Measurements from ENCODE around the gene GTPBP3.

GTPBP3 gene

DNA sequence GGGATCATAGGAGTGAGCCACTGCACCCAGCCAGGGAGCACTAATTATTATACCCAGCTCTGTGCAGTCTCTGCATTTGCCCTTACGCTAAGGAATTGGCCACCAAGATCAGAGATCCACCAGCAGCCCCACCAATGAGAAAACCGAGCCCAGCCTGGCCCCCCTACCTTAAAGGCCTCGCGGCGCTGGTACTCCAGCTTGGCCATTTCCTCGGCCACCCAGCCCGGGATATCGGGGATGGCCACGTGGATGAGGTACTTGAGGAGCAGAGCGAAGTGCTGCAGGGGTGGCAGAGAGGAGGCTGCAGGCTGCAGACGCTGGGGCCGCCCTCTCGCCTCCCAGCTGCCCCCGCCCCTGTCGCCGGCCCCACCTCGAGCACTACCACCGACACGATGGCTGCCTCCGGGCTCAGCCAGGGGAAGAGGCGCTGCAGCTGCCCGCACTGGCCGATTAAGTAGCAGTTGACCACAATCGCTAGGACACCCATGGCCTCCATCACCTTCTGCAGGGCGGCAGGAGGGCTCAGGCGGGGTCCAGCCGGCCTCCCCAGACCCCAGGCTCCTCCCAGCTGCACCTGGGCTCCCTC is 10.2 kb upstream of the GTPBP3 start:
- no peak for DNase-seq (ENCODE audit: extremely low read depth in 1 of 2, low read depth in 1 of 2)

DNA sequence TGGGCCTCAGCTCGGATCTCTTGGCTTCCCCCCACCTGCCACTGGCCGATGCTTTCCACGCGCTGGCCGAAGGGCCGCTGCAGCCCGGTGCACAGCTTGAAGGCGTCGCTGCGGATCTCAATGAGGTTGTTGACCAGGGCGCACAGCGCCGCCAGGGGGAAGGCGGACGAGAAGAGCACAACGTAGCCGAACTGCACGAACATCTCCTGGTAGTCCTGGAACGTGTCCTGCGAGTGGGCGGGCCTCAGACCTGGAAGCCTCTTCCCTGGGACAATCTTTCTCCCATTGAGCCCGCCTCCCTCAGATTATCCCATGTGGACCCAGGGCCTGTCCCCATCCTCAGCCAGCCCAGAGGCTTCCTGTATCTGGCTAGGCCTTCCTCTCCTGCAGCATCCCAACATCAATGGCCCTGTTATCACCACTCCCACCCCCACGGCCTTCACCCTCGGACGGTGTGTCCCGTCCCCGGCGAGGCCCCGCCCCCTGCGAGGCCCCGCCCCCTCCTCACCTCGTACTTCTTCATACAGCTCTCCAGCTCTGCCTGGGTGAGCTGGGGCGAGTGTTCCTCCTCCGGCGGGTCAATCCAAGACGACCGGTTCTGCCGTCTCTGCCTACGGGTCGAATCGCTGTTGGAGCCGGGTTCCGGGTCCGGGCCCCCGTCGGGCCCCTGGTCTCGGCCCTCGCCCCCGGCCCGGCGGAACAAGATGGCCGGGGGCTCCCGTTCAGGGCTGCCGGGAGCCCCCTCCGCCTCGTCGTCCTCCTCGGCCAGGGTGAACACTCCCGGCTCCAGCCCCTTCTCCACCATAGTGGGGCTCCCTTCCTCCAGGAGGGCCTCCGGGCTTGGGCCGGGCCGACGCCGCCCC is 9.5 kb upstream of the GTPBP3 start:
- DNase-seq (ENCODE audit: extremely low read depth in 1 of 2, low read depth in 1 of 2), result no peak

DNA sequence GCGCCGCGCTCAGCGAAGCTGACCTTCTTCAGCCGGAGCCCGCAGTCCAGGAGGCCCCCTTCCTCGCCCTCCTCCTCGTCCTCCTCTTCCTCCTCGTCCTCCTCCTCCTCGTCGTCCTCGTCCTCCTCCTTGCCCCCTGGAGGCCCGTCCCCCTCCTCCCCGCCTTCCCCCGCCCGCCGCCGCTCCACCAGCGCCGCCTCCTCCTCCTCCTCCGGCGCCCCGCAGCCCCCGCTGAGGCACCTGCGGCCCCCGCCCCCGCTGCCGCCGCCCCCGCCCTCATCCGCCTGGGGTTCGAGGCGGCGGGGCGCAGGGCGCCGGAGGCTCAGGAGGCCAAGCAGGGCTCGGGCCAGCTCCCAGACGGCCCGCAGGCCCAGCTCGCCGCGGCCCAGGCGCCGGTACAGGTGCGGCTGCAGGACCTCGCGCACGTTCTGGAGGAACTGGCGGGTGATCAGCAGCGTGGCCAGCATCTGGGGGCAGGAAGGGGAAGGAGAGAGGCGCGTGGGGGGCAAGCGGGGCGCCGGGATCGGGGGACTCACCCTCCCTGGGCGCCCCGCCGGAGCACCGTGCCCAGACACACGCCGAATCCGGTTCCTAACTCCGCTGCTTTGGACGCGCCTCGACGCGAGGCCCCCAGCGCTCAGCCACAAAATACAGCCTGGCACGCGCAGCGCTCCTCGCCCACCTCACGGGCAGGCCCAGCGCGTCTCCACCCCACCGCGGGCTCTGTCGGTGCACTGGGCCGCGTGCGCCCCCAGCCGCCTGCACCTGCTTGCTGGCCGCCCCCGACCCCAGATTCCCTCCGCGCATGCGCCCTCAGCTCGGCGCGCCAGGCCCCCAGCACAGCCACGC is 8.6 kb upstream of the GTPBP3 start:
- no peak for DNase-seq (ENCODE audit: extremely low read depth in 1 of 2, low read depth in 1 of 2)

DNA sequence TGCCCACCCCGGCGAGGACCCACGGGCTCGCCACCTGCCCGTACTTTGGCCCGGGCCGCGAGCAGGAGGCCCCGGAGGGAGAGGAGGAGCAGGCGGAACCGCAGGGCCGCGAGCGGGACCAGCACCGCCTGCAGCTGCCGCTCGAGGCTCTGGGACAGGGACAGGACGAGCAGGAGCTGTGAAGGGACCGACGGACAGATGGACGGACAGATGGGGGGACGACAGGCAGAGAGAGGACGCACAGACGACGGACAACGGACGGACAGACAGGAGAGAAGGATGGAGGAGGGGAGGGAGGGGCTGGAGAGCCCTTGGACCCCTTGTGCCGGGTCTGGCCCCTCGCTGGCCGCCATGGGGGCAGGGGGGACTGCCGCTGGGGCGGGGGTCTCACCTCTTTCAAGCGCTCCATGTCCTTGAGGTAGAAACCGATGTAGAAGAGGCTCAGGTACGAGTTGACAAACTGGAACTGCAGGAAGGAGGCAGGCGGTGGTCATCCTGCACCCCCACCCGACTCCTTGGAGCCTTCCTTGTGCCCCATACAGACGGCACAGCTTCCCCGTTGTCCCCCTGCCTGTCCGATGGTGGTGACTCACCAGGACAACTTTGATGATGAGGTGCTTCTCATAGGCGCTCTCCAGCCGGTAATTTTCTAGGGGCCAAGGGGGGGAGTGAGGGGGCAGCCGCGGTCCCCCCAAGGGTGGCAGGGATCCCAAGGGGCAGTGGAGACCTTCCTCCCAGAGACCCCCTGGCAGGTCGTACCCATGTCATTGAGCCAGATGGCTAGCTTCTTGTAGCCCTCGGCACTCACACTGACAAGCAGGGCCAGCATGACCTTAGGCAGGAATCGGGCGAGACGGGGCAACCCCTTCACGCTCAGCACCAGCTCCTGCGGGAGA is 7.7 kb upstream of the GTPBP3 start:
- no peak for DNase-seq (ENCODE audit: extremely low read depth in 1 of 2, low read depth in 1 of 2)

DNA sequence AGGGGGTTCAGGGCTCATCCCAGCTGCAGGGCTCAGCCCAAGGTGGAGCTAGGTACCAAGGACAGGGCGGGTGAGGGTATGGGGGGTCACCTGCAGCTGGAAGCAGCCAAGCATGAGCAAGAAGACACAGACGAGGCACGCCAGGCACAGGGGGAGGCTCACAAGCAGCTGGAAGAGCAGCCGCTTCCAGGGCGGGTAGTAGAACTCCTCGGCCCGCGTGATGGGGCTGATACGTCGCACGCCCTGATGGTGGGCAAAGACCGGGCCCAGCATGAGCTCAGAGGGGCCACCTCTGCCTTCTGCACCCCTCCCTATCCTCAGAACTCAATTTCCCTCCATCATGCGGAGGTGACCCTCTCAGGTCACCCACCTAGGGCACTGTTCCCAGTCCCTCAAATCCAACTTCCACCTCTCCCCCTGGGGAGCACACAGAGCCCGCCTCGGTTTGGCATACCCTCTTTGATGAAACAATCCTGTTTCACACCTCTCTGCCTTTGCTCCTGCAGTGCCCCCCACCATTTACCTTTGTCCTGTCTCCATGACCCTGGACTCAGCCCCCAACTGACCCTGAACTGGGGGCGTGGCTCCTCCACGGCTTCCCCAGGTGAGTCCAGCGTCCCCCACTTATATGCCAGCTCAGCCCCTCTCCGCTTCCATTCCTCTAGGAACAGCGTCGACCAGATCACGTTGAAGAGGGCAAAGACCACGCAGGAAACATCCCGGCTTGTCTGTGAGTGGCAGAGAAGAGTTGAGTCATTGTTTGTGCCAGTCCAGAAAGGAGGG is 6.9 kb upstream of the GTPBP3 start:
- no peak for DNase-seq (ENCODE audit: extremely low read depth in 1 of 2, low read depth in 1 of 2)

DNA sequence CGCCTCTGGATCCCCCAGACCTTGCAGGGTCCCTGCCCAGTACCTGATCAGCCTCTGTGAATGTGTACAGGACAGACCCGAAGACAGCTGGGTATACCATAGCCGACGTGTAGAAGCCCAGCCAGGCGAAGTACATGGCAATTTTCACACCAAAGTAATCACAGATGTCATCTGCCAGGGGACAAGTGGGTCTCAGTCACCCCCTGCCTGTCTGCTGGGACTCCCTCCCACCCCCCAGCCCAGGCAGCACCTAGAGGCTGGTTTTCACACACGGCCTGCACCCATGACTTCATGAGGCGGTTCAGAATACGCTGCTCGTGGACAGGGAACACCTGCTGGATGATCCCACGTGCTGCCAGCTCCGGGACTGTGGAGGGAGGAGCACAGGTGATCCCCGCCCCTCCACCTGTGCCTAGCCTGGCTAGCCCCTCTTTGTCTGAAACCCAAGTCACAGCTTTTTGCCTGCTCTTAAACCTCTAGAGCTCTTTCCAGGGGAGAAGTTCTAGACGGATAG is 6.3 kb upstream of the GTPBP3 start:
- DNase-seq (ENCODE audit: extremely low read depth in 1 of 2, low read depth in 1 of 2), result no peak

DNA sequence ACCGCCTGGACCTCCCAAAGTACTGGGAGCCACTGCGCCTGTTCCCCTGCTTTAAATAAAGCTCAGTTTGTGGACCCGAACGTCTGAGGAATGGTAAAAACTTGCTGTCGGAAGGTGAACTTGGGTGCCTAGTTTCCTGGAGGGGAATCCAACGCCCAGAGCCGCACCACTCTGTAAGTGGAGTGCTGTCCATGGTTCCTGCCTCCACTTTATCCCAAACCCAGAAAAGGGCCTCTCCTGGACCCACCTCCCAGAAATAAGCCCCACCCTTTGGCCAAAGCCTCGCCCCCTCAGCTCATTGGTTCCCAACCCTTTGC is 5.0 kb upstream of the GTPBP3 start:
- DNase-seq (ENCODE audit: extremely low read depth in 1 of 2, low read depth in 1 of 2), result no peak

DNA sequence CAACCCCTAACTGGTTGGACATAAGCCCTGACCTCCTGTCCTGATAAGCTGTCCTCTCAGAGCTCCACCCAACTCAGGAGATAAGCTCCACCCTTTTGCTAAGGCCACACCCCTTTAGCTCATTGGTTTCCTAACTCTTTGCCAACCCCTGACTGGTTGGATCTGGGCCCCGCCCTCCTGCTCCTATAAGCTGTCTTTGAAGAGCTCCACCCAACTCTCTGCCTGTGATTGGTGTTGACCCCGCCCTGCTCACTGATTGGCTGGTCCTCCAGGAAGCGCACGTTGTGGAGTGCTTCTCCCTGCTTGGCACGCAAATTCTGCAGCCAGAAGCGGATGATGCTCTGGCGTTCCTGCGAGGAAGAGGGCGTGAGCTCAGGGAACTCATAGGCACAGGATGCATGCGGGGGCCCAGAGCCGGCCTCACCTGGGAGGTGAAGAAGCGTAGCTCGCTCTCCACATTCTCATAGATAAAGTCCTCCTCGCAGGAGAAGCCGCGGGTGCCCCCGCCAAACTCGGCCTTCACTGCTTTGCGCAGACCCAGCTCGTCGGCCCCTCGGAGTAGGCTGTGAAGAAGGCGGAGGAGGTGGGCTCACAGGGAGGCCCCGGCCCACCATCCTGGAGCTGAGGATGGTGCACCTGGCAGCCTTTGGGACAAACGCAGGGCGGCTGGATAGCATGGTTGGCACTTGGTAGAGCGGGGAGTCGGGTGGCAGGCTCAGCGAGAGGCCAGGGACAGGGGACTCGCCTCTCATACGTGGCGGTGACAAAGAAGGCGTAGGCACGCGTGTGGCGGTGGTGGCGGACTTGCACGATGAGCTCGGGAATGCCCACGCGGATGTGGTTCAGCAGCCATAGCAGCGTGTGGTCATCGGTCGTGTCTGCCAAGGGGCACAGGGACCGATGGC is 4.4 kb upstream of the GTPBP3 start:
- DNase-seq (ENCODE audit: extremely low read depth in 1 of 2, low read depth in 1 of 2), result peak in 1 of 2 donors; percentile 65

DNA sequence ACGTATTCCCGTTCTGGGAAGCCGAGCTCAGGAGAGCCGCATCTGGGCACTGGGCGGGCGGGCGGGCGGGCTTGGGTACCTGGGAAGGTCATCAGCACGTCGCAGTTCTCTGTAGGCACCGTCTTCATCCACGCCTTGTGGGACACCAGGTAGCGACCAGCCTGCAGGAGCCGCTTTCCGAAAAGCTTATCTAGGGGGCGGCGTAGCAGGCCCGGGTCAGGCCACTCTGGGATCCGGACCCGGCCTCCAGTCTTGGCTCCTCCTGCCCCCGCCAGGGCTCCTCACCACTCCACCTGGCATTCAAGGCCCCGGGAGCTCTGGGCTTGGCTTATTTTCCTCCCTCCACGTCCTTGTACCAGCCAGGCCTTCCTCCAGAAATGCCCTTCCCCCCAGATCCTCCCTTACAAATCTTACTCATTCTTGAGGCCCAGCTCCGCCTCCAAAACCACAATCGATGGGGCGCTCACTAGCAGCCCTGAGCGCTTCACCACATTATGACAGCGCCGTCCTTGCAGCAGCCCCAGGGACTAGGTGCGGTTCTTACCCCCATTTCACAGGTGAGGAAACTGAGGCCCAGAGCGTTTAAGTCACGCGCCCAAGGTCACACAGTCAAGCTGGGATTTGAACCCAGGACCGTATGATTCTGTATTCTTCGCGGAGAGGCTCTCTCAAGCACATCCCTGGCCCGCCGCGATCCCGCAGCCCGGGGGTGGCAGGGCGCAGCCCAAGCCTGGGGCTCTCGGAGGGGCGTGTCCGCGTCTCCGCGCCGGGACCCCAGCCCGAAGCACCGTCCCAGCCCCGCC is 3.5 kb upstream of the GTPBP3 start:
- DNase-seq (ENCODE audit: extremely low read depth in 1 of 2, low read depth in 1 of 2), result peak in 1 of 2 donors; percentile 78

DNA sequence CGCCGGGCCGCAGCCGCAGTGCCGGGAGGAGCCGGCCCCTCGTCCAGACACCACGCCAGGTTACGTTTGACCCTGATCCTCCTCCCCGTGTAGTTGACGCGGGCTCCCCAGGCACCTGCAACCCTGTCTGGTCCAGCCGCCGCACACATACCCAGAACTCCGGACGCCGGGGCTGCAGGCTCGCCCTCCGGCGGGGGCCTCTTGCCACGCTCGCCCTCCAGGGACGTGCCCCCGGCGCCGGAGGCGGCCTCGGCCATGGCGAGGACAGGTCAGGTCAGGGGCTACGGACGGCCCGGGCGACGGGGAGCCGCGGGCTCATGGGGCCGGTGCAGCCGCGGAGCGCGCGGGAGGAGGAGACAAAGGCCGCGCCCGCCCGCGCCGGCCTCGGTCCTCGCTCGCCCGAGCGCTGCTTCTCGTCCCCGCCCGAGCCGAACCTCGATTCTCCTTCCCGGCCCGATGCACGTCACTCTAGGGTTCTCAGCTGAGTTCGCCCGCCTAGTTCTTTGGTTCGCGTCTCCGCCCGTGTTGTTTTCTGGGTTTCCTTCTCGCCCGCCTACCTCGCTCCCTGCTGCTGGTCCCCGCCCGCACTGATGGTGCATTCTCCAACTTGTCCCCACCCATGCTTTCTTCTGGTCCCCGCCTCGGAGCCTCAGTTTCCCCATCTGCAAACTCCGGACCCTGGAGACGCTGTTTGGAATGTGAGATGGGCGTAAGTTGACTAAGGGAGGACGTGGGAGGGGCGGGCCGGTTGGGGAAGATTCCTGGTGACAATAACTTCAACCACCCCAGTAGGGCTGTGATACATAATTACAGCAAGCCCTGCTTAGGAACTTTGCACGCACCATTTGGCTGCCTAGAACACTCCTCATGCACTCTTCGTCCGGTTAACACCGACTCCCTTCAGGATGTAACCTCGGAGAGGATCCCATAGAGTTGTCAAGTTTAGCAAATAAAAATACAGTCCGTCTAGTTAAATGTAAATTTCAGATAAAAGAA is 2.6 kb upstream of the GTPBP3 start, which contains the start of gene ANO8:
Gene ANO8 (minus strand): TSS at position 442 of the 996 bp plus-strand sequence. CDS start 185 bp downstream, at position 257.
- DNase-seq (ENCODE audit: extremely low read depth in 1 of 2, low read depth in 1 of 2), result peak; percentile 87 to 94

DNA sequence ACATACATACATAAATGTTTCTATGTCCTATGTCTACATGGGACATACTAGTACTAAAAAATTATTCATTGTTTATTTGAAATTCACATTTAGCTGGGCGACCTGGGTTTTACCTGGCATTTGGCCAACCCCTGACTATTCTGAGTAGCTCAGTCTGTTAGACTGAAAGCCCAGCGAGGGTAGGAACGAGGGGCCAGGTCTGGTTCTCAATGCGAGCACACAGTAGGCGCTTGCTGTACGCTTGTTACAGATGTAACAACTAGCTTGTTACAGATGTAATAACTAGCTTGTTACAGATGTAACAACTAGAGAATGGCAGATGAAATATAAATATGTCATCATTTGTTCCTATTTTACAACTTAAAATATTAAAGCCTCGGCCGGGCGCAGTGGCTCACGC is 1.8 kb upstream of the GTPBP3 start:
- no peak for DNase-seq (ENCODE audit: extremely low read depth in 1 of 2, low read depth in 1 of 2)

DNA sequence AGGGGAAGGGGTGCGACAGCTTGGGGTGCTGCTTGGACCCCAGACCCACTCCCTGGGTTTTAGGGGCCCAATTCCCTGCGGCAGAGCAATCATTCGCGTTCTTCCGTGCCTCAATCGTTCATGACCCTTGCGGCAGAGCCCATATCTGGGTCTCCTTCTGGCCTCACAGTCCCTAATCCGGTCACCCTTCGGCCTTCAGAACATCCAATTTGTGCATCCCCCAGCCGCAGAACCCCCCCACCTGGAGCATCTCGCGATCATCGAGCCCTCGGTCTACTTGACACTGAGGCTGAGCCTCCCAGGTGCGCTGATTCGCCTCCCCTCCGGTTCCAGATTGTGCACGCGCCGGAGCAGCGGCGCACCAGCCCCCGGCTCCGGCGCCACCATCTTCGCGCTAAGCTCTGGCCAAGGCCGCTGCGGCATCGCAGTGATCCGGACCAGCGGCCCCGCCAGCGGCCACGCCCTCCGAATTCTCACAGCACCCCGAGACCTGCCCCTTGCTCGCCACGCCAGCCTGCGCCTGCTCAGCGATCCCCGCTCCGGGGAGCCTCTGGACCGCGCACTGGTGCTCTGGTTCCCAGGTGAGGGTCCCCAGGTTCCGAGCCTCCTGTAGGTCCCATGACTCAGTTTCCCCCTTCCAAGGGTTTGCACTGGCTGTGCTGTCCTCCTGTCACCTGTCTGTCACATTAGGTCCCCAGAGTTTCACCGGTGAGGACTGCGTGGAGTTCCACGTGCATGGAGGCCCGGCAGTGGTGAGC is 501 bp downstream of the GTPBP3 start:
- DNase-seq (ENCODE audit: extremely low read depth in 1 of 2, low read depth in 1 of 2), result no peak

DNA sequence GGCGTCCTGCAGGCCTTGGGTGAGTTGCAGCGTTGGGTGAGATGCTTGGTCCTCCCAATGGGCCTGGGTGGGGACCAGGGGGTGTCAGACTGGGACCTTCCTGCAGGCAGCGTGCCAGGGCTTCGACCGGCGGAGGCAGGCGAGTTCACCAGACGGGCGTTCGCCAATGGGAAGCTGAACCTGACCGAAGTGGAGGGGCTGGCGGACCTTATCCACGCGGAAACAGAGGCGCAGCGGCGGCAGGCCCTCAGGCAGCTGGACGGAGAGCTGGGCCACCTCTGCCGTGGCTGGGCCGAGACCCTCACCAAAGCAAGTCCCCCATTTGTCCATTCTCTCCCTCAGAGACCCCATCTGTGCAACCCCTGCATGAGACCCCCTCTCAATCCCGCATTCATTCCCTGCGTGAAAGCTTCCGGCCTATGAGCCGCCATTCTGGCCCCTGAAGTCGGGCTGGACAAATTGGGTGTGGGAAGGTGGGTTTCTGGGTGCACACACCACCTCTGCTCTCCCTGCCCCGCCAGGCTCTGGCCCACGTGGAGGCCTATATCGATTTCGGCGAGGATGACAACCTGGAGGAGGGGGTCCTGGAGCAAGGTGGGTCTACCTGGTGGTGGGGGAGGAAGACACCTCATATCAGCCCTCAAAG is 1.2 kb downstream of the GTPBP3 start:
- no peak for DNase-seq (ENCODE audit: extremely low read depth in 1 of 2, low read depth in 1 of 2)

DNA sequence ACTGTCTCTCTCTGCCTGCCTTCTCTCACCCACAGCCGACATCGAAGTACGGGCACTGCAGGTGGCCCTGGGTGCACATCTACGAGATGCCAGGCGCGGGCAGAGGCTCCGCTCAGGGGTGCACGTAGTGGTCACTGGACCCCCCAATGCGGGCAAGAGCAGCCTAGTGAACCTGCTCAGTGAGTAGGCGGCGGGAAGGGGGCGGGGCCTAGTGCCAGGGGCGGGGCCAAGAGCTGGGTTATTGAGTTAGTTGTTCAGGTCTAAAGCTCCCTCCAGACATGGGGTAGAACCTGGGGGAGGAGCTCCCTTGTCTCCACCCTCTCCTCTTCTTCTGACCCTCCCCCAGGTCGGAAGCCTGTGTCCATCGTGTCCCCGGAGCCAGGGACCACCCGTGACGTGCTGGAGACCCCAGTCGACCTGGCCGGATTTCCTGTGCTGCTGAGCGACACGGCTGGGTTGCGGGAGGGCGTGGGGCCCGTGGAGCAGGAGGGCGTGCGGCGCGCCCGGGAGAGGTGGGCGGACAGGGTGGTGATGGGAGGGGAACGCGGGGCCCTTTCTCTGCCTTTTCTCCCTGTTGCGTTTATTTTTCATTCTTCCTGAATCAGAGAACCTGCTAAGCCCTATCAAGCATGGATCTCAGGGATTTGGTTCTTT is 1.9 kb downstream of the GTPBP3 start:
- DNase-seq (ENCODE audit: extremely low read depth in 1 of 2, low read depth in 1 of 2), result no peak

DNA sequence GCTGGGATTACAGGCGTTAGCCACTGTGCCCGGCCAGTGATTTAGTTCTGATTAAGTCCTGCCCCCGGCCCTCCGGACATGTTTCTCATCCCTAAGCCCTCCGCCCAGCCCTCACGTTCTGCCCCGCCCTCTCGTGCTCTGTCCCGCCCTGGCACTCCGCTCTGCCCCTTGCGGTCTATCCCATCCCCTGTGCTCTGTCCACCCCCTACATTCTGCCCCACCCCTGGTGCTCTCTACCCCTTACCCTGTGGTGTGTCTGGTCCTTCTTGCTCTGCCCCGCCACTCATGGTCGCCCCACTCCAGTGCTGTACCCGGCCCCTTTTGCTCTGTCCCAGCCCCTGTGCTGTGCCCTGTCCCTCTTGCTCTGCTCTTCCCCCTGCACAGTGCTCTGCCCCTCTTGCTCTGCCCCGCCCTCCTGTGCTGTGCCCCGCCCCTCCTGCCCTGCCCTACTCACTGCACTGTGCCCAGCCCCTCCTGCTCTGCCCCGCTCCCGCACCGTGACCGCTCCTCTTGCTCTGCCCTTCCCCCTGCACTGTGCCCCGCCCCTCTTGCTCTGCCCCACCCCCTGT is 3.0 kb downstream of the GTPBP3 start:
- DNase-seq (ENCODE audit: extremely low read depth in 1 of 2, low read depth in 1 of 2), result no peak

Measured in stimulated activated CD8-positive, alpha-beta memory T cell treated with anti-CD3 and anti-CD28 coated beads, Interleukin-7, amount 100 ng/mL, for 48 hours (primary cell).